Measurements from ENCODE around the gene REXO1.

- TF ChIP-seq CTCF (IDR thresholded peaks at IDR 0.05) (no peak), POLR2A (IDR thresholded peaks at IDR 0.05) (no peak), EP300 (IDR thresholded peaks at IDR 0.05) (no peak)
These were observed 14.7 kb downstream of the REXO1 start for GRCh38 chr19:1833540-1833939.
